Aorta (tissue), 5 donors: Measurements from ENCODE around the gene GTF2IRD1. TPM values are rescaled to one million over a fixed set of nuclear protein-coding genes. Genes with fewer than 3 reads are reported as not detected.
"Not testable (repeated sequence)": the region's sequence is repeated elsewhere in the genome, so short reads cannot be mapped to it uniquely, and the experiment has no call there.

Source experiments
- ATAC-seq: fragments of 200-7000 bp; cut with Tn5 transposase; one replicate; pipeline ENCODE4 v1.9.1; 2022; ENCODE audit warnings: moderate library complexity; ENCODE audit not compliant: low FRiP score
- DNase-seq, 2 donors: peaks; one replicate each; pipeline ENCODE4 v3.0.0-alpha.2; 2020
- H3K27ac ChIP-seq, 2 donors: one replicate each; pipeline ENCODE4 v1.5.1; 2013; ENCODE audit warnings: low read length in 2 of 2, mild to moderate bottlenecking in 2 of 2, moderate library complexity in 2 of 2, control low read depth in 1 of 2, inconsistent platforms in 1 of 2, low read depth in 1 of 2
- H3K27me3 ChIP-seq, 2 donors: one replicate each; pipeline ENCODE4 v1.6.1; 2013; ENCODE audit warnings: control low read depth in 1 of 2, low read length in 1 of 2, mild to moderate bottlenecking in 1 of 2, moderate library complexity in 1 of 2; ENCODE audit not compliant: insufficient read depth in 2 of 2, control insufficient read depth in 1 of 2
- H3K36me3 ChIP-seq, 2 donors: one replicate each; pipeline ENCODE4 v1.6.1; 2013; ENCODE audit warnings: control low read depth in 1 of 2, low read length in 1 of 2, mild to moderate bottlenecking in 1 of 2; ENCODE audit not compliant: insufficient read depth in 2 of 2, control insufficient read depth in 1 of 2
- H3K4me1 ChIP-seq, 2 donors: one replicate each; pipeline ENCODE4 v1.6.1; 2013; ENCODE audit warnings: low read length in 2 of 2, control low read depth in 1 of 2, mild to moderate bottlenecking in 1 of 2, moderate library complexity in 1 of 2; ENCODE audit not compliant: insufficient read depth in 2 of 2, control insufficient read depth in 1 of 2
- H3K4me3 ChIP-seq, 2 donors: one replicate each; pipeline ENCODE4 v1.5.1; 2013; ENCODE audit warnings: low read length in 2 of 2, control low read depth in 1 of 2, mild to moderate bottlenecking in 1 of 2
- H3K9me3 ChIP-seq: one replicate; pipeline ENCODE4 v1.6.1; 2013; ENCODE audit warnings: mild to moderate bottlenecking, low read length; ENCODE audit not compliant: control insufficient read depth
- WGBS, 2 donors: extraction: QIAGEN DNeasy Blood & Tissue Kit; methylation state at CpG; one replicate each; pipeline ENCODE4 v1.1.7; 2013; 5-methylcytosine and 5-hydroxymethylcytosine counted together
- intact Hi-C, 2 donors: fragments of 100-400 bp; cut with DNase I; formaldehyde crosslinking; loops; one replicate each; pipeline versions ENCODE4 v1.14.2 to v1.15.0; 2022
- polyA plus RNA-seq, 2 donors: library from polyadenylated mRNA; stranded (reverse); fragments of 200-250 nt; gene quantifications; one replicate each; pipeline ENCODE4 v1.2.3, GENCODE V29; 2013
- total RNA-seq, 2 donors: library from RNA; stranded (reverse); fragmentation: NEBNext Ultra II Directional; extraction: Animal tissue kit (Norgen Biotek cat#: 25700); gene quantifications; one replicate each; pipeline ENCODE4 v1.2.1, GENCODE V29; 2021
- donor health status: healthy with polysubstance abuse.
- donor health status: Bipolar disorder and iron deficiency.
- donor health status: DM: no; HTN: no; CAD: no.
- donor health status: DM: no; HTN: no; CAD: no.
- donor health status: DM: yes; HTN: yes; CAD: no.

The GTF2IRD1 gene
- total and polyA plus RNA-seq, 4 donors, result 4.3 to 11.5 (median 7.5) TPM

GRCh38 chr7:74519395-74519794, 65.7 kb downstream of the GTF2IRD1 start:
- DNase-seq (no peak), ATAC-seq (no peak)
- WGBS, 2 donors, result 96 to 97% methylated on average over 14 of the region's 14 CpGs
- Histone ChIP-seq H3K4me3 (no peak overlapping the region), H3K9me3 (peaks cover 2% of the 10 kb centered on the region), H3K36me3 (no peaks in the 10 kb centered on the region), H3K27me3 (no peaks in the 10 kb centered on the region), H3K27ac (no peak overlapping the region), H3K4me1 (no peaks in the 10 kb centered on the region)
- intact Hi-C loops, result no loop called here

DNA sequence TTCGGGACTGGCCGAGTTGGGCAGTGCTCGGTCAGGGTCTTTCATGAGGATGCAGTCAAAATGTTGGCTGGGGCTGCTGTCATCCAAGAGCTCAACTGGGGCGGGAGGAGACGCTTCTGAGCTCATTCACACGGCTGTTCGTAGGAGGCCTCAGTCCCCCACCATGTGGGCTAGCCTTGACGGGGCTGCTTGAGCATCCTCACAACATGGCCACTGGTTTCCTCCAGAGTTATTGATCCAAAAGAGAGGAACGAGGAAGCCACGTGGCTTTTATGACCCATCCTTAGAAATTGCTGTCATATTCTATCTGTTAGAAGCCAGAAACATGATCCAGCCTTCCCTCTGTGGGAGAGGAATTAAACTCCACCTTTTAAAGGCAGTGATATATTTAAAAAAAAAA, 68.1 kb downstream of the GTF2IRD1 start:
- ATAC-seq, result no peak
- 96 to 98% methylated on average over 10 of the region's 10 CpGs for WGBS, 2 donors
- intact Hi-C loops, result no loop called here

GRCh38 chr7:74522281-74522905, 68.7 kb downstream of the GTF2IRD1 start:
- WGBS, 2 donors, result 98 to 100% methylated on average over 1 of the region's 1 CpG
- no peaks in the 10 kb centered on the region for H3K36me3 ChIP-seq

More for the DNA sequence above, 68.1 kb downstream of the GTF2IRD1 start:
- DNase-seq, result no peak
- no peak overlapping the region for H3K27ac ChIP-seq
- no peaks in the 10 kb centered on the region for H3K27me3 ChIP-seq
- H3K4me1 ChIP-seq, result no peaks in the 10 kb centered on the region
- peaks cover 2% of the 10 kb centered on the region for H3K9me3 ChIP-seq
- H3K36me3 ChIP-seq, result no peaks in the 10 kb centered on the region
- no peak overlapping the region for H3K4me3 ChIP-seq

GRCh38 chr7:74523015-74523414, 69.3 kb downstream of the GTF2IRD1 start:
- no peak for DNase-seq
- ATAC-seq, result no peak
- H3K27ac ChIP-seq, result no peak overlapping the region
- peaks cover 2% of the 10 kb centered on the region for H3K9me3 ChIP-seq
- no peaks in the 10 kb centered on the region for H3K36me3 ChIP-seq
- H3K4me3 ChIP-seq, result no peak overlapping the region
- WGBS, 2 donors, result 94 to 97% methylated on average over 4 of the region's 4 CpGs
- no peaks in the 10 kb centered on the region for H3K27me3 ChIP-seq
- no peaks in the 10 kb centered on the region for H3K4me1 ChIP-seq
- intact Hi-C loops, result no loop called here

More at GRCh38 chr7:74522281-74522905, 68.7 kb downstream of the GTF2IRD1 start:
- H3K27me3 ChIP-seq, result no peaks in the 10 kb centered on the region
- DNase-seq, result no peak
- no peak overlapping the region for H3K4me3 ChIP-seq
- no peak overlapping the region for H3K27ac ChIP-seq
- intact Hi-C loops, result no loop called here
- no peaks in the 10 kb centered on the region for H3K4me1 ChIP-seq
- H3K9me3 ChIP-seq, result peaks cover 2% of the 10 kb centered on the region
- ATAC-seq, result no peak

DNA sequence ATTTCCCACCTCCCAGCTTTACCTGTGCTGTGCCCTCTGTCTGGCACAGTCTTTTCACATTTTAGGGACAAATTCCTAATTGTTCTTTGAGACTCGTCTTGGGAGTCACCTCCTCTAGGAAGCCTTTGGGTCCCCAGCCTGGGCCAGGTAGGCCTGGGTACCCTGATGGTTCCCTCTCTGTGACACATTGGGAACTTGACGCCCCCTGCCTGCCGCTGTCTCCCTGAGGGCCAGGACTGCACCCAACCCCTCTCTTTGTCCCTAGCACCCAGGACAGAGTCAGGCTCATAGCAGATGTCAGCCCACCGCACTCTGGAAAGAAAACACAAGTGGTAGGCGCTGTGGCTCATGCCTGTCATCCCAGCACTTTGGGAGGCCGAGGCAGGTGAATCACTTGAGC, 71.4 kb downstream of the GTF2IRD1 start:
- Histone ChIP-seq H3K4me3 (no peak overlapping the region), H3K27me3 (no peaks in the 10 kb centered on the region), H3K27ac (no peak overlapping the region), H3K36me3 (no peaks in the 10 kb centered on the region), H3K4me1 (no peaks in the 10 kb centered on the region), H3K9me3 (peaks cover 2% of the 10 kb centered on the region)
- 93 to 97% methylated on average over 6 of the region's 6 CpGs for WGBS, 2 donors
- intact Hi-C loops, result no loop called here
- ATAC-seq, result no peak
- no peak for DNase-seq

GRCh38 chr7:74525881-74526280, 72.2 kb downstream of the GTF2IRD1 start:
- intact Hi-C loops, result no loop called here
- no peak overlapping the region for H3K4me3 ChIP-seq
- 88 to 89% methylated on average over 7 of the region's 7 CpGs for WGBS, 2 donors
- H3K27me3 ChIP-seq, result no peaks in the 10 kb centered on the region
- no peaks in the 10 kb centered on the region for H3K4me1 ChIP-seq
- ATAC-seq, result no peak
- H3K36me3 ChIP-seq, result no peaks in the 10 kb centered on the region
- peaks cover 2% of the 10 kb centered on the region for H3K9me3 ChIP-seq
- H3K27ac ChIP-seq, result no peak overlapping the region
- DNase-seq, result no peak

GRCh38 chr7:74526780-74527179, 73.1 kb downstream of the GTF2IRD1 start:
- 79 to 91% methylated on average over 8 of the region's 8 CpGs for WGBS, 2 donors
- ATAC-seq (no peak), DNase-seq (no peak)
- Histone ChIP-seq H3K4me3 (no peak overlapping the region), H3K4me1 (no peaks in the 10 kb centered on the region), H3K9me3 (peaks cover 1% of the 10 kb centered on the region), H3K27me3 (no peaks in the 10 kb centered on the region), H3K27ac (no peak overlapping the region), H3K36me3 (no peaks in the 10 kb centered on the region)
- intact Hi-C loops, result no loop called here

DNA sequence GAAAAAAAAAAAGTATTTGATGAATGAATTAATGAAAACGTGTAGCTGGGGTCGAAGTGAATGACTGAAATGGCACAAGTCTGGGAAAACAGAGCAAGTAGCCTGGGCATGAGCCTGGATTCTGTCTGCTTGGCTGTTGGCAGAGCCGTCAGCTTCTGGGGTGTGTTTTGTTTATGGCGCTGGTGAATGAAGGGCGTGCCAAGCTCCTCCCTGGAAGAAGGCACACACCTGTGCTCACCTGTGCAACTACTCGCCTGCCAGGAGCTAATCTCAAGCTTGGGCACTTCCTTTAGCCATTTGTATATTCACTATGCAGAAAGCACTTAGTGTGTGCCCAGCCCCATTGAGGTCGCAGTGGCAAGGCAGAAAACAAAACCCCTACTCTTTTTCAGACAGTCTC, 74.1 kb downstream of the GTF2IRD1 start:
- 85 to 89% methylated on average over 7 of the region's 7 CpGs for WGBS, 2 donors
- DNase-seq (no peak), ATAC-seq (no peak)
- no peak overlapping the region for H3K27ac ChIP-seq
- intact Hi-C loops, result no loop called here
- no peaks in the 10 kb centered on the region for H3K9me3 ChIP-seq
- no peaks in the 10 kb centered on the region for H3K27me3 ChIP-seq
- no peak overlapping the region for H3K4me3 ChIP-seq
- H3K4me1 ChIP-seq, result no peaks in the 10 kb centered on the region
- H3K36me3 ChIP-seq, result no peaks in the 10 kb centered on the region

- H3K27me3 ChIP-seq, result not testable (repeated sequence)
These were observed 75.1 kb downstream of the GTF2IRD1 start for GRCh38 chr7:74528773-74529172.

More at GRCh38 chr7:74528773-74529172, 75.1 kb downstream of the GTF2IRD1 start:
- H3K4me1 ChIP-seq, H3K4me3 ChIP-seq, H3K27ac ChIP-seq, ATAC-seq, H3K36me3 ChIP-seq, H3K9me3 ChIP-seq, intact Hi-C loops, DNase-seq: not testable (repeated sequence)
- 95% methylated on average over 7 of the region's 7 CpGs for WGBS, 2 donors
